Activated naive CD4-positive, alpha-beta T cell treated with anti-CD3 and anti-CD28 coated beads for 36 hours (primary cell): ENCODE measurements around the gene FBRSL1. TPM values are rescaled to one million over a fixed set of nuclear protein-coding genes. Genes with fewer than 3 reads are reported as not detected.

ENCODE experiments used
- CTCF ChIA-PET: fragments of 350-600 bp; sonication (Branson Sonifier 250); formaldehyde crosslinking; loops from one replicate; lab custom pipeline; 2021; ENCODE audit warnings: antibody characterized with exemption; lab: Charles Lee
- DNase-seq: peaks from one replicate; pipeline ENCODE4 v3.0.0-alpha.2; 2020
- H3K27ac Mint-ChIP-seq: one replicate; pipeline ENCODE4 v1.8.0; 2021; ENCODE audit warnings: mild to moderate bottlenecking, mixed read lengths
- H3K27me3 Mint-ChIP-seq: one replicate; pipeline ENCODE4 v1.8.0; 2021; ENCODE audit warnings: low read depth, mixed read lengths
- H3K36me3 Mint-ChIP-seq: one replicate; pipeline ENCODE4 v1.8.0; 2021; ENCODE audit warnings: low read depth, mixed read lengths
- H3K4me1 Mint-ChIP-seq: one replicate; pipeline ENCODE4 v1.8.0; 2021; ENCODE audit warnings: low read depth, mixed read lengths
- H3K4me3 Mint-ChIP-seq: one replicate; pipeline ENCODE4 v1.8.0; 2021; ENCODE audit warnings: mild to moderate bottlenecking, moderate library complexity, mixed read lengths
- H3K9me3 Mint-ChIP-seq: one replicate; pipeline ENCODE4 v1.8.0; 2021; ENCODE audit warnings: mixed read lengths
- intact Hi-C: fragments of 100-400 bp; cut with micrococcal nuclease; formaldehyde crosslinking; loops from one replicate; pipeline ENCODE4 v1.15.1; 2023
- total RNA-seq, 2 experiments: library from RNA; stranded (reverse); gene quantifications; one replicate each; pipeline ENCODE4 v1.2.3, GENCODE V29; 2021

Gene FBRSL1
- total RNA-seq, 2 experiments from 2014 or later: 35.1 to 36.3 TPM

GRCh38 chr12:132497514-132498405 lies 7.8 kb downstream of the FBRSL1 start:
- no peak overlapping the region for H3K4me3 Mint-ChIP-seq
- no peak overlapping the region for H3K27ac Mint-ChIP-seq
- intact Hi-C loops: no loop called here
- no peaks in the 10 kb centered on the region for H3K27me3 Mint-ChIP-seq
- no peaks in the 10 kb centered on the region for H3K36me3 Mint-ChIP-seq
- peaks cover 66% of the 10 kb centered on the region for H3K4me1 Mint-ChIP-seq
- DNase-seq: no peak
- H3K9me3 Mint-ChIP-seq: no peaks in the 10 kb centered on the region
- CTCF ChIA-PET: interaction anchor here (0.5 to 0.6 kb wide), 2 partner anchors 16 to 22 kb away, joined by 3 read pairs; no protein-coding TSS in a partner anchor

- Mint-ChIP-seq H3K4me1 (peaks cover 65% of the 10 kb centered on the region), H3K27me3 (no peaks in the 10 kb centered on the region), H3K9me3 (no peaks in the 10 kb centered on the region), H3K36me3 (no peaks in the 10 kb centered on the region), H3K4me3 (no peak overlapping the region), H3K27ac (no peak overlapping the region)
- no peak for DNase-seq
- CTCF ChIA-PET: no interaction called here
- intact Hi-C loops: no loop called here
These were observed 9.0 kb downstream of the FBRSL1 start for GRCh38 chr12:132498931-132499330.

GRCh38 chr12:132500142-132500855 lies 10.3 kb downstream of the FBRSL1 start:
- intact Hi-C loops: no loop called here

GRCh38 chr12:132500856-132501180 lies 10.9 kb downstream of the FBRSL1 start:
- H3K36me3 Mint-ChIP-seq: no peaks in the 10 kb centered on the region
- no peaks in the 10 kb centered on the region for H3K27me3 Mint-ChIP-seq
- no peak for DNase-seq
- CTCF ChIA-PET: no interaction called here
- no peak overlapping the region for H3K4me3 Mint-ChIP-seq
- peaks cover 66% of the 10 kb centered on the region for H3K4me1 Mint-ChIP-seq
- H3K27ac Mint-ChIP-seq: no peak overlapping the region
- no peaks in the 10 kb centered on the region for H3K9me3 Mint-ChIP-seq
- intact Hi-C loops: no loop called here

More at GRCh38 chr12:132500142-132500855, 10.3 kb downstream of the FBRSL1 start:
- Mint-ChIP-seq H3K36me3 (no peaks in the 10 kb centered on the region), H3K27ac (no peak overlapping the region), H3K27me3 (no peaks in the 10 kb centered on the region), H3K4me3 (no peak overlapping the region), H3K9me3 (no peaks in the 10 kb centered on the region), H3K4me1 (peaks cover 63% of the 10 kb centered on the region)
- CTCF ChIA-PET: no interaction called here
- no peak for DNase-seq

- H3K36me3 Mint-ChIP-seq: no peaks in the 10 kb centered on the region
- intact Hi-C loops: no loop called here
- H3K27me3 Mint-ChIP-seq: no peaks in the 10 kb centered on the region
- H3K27ac Mint-ChIP-seq: no peak overlapping the region
- no peak overlapping the region for H3K4me3 Mint-ChIP-seq
- no peak for DNase-seq
- CTCF ChIA-PET: no interaction called here
- peaks cover 67% of the 10 kb centered on the region for H3K4me1 Mint-ChIP-seq
- no peaks in the 10 kb centered on the region for H3K9me3 Mint-ChIP-seq
These were observed 11.4 kb downstream of the FBRSL1 start for GRCh38 chr12:132501204-132501940.

GRCh38 chr12:132502149-132502881 lies 12.4 kb downstream of the FBRSL1 start:
- Mint-ChIP-seq H3K27ac (no peak overlapping the region), H3K36me3 (no peaks in the 10 kb centered on the region), H3K4me1 (peaks cover 67% of the 10 kb centered on the region), H3K27me3 (no peaks in the 10 kb centered on the region), H3K4me3 (no peak overlapping the region), H3K9me3 (no peaks in the 10 kb centered on the region)
- CTCF ChIA-PET: interaction anchor here (0.8 to 1.0 kb wide), 2 partner anchors 21 to 113 kb away, joined by 3 to 4 read pairs; no protein-coding TSS in a partner anchor
- no peak for DNase-seq
- intact Hi-C loops: no loop called here

- H3K4me1 Mint-ChIP-seq: peaks cover 66% of the 10 kb centered on the region
- DNase-seq: no peak
- intact Hi-C loops: no loop called here
- H3K36me3 Mint-ChIP-seq: no peaks in the 10 kb centered on the region
- no peak overlapping the region for H3K27ac Mint-ChIP-seq
- H3K4me3 Mint-ChIP-seq: no peak overlapping the region
- CTCF ChIA-PET: interaction anchor here (0.8 to 1.0 kb wide), 3 partner anchors 20 to 112 kb away, joined by 3 to 4 read pairs (median 3); no protein-coding TSS in a partner anchor
- H3K9me3 Mint-ChIP-seq: no peaks in the 10 kb centered on the region
- no peaks in the 10 kb centered on the region for H3K27me3 Mint-ChIP-seq
These were observed 12.9 kb downstream of the FBRSL1 start for GRCh38 chr12:132502882-132503193.

GRCh38 chr12:132503618-132504204 lies 13.8 kb downstream of the FBRSL1 start:
- H3K4me3 Mint-ChIP-seq: no peak overlapping the region
- no peak overlapping the region for H3K27ac Mint-ChIP-seq
- DNase-seq: no peak
- no peaks in the 10 kb centered on the region for H3K27me3 Mint-ChIP-seq
- H3K36me3 Mint-ChIP-seq: no peaks in the 10 kb centered on the region
- H3K4me1 Mint-ChIP-seq: peaks cover 67% of the 10 kb centered on the region
- intact Hi-C loops: no loop called here
- H3K9me3 Mint-ChIP-seq: no peaks in the 10 kb centered on the region
- CTCF ChIA-PET: interaction anchor here (0.8 kb wide), 1 partner anchor 43 kb away, joined by 3 read pairs; no protein-coding TSS in a partner anchor

GRCh38 chr12:132505105-132505851 lies 15.3 kb downstream of the FBRSL1 start:
- H3K27ac Mint-ChIP-seq: no peak overlapping the region
- H3K4me3 Mint-ChIP-seq: no peak overlapping the region
- no peaks in the 10 kb centered on the region for H3K9me3 Mint-ChIP-seq
- no peaks in the 10 kb centered on the region for H3K36me3 Mint-ChIP-seq
- intact Hi-C loops: no loop called here
- H3K27me3 Mint-ChIP-seq: no peaks in the 10 kb centered on the region
- CTCF ChIA-PET: interaction anchor here (1.3 kb wide), 1 partner anchor 91 kb away, joined by 6 read pairs; no protein-coding TSS in a partner anchor
- no peak for DNase-seq
- peaks cover 56% of the 10 kb centered on the region for H3K4me1 Mint-ChIP-seq

GRCh38 chr12:132505852-132506219 lies 15.9 kb downstream of the FBRSL1 start:
- no peaks in the 10 kb centered on the region for H3K27me3 Mint-ChIP-seq
- H3K27ac Mint-ChIP-seq: no peak overlapping the region
- intact Hi-C loops: loop anchor here (1.0 kb wide), 1 partner anchor 15 kb away; no protein-coding TSS in a partner anchor
- peaks cover 50% of the 10 kb centered on the region for H3K4me1 Mint-ChIP-seq
- no peak for DNase-seq
- CTCF ChIA-PET: interaction anchor here (0.6 to 1.3 kb wide), 2 partner anchors 91 to 625 kb away, joined by 3 to 6 read pairs; no protein-coding TSS in a partner anchor
- H3K36me3 Mint-ChIP-seq: peaks cover 2% of the 10 kb centered on the region
- H3K9me3 Mint-ChIP-seq: no peaks in the 10 kb centered on the region
- no peak overlapping the region for H3K4me3 Mint-ChIP-seq
